ENCODE results near the gene KCNK16.

GRCh38 chr6:39266375-39266774 lies 56.1 kb downstream of the KCNK16 start:
- TF ChIP-seq POLR2A (IDR thresholded peaks at IDR 0.05) (no peak), CTCF (IDR thresholded peaks at IDR 0.05) (no peak)
